Activated CD8-positive, alpha-beta memory T cell treated with anti-CD3 and anti-CD28 coated beads, Interleukin-2, amount 10 ng/mL, durations not matched to agents 7 days and 5 days (primary cell): Measurements from ENCODE around the gene CEP76. TPM values are rescaled to one million over a fixed set of nuclear protein-coding genes. Genes with fewer than 3 reads are reported as not detected.

Source experiments
- ATAC-seq: fragments of 150-1000 bp; cut with Tn5 transposase; one replicate; pipeline ENCODE4 v1.10.0; 2021; ENCODE audit warnings: moderate library complexity
- CTCF ChIA-PET: fragments of 350-600 bp; sonication (Branson Sonifier 250); formaldehyde crosslinking; loops from one replicate; lab custom pipeline; 2021; ENCODE audit warnings: antibody characterized with exemption; lab: Charles Lee
- DNase-seq: peaks from one replicate; pipeline ENCODE4 v3.0.0-alpha.2; 2020
- H3K27ac Mint-ChIP-seq: one replicate; pipeline ENCODE4 v1.8.0; 2021; ENCODE audit warnings: mild to moderate bottlenecking, mixed read lengths
- H3K27me3 Mint-ChIP-seq: one replicate; pipeline ENCODE4 v1.8.0; 2021; ENCODE audit warnings: mixed read lengths
- H3K36me3 Mint-ChIP-seq: one replicate; pipeline ENCODE4 v1.8.0; 2021; ENCODE audit warnings: mild to moderate bottlenecking, mixed read lengths
- H3K4me1 Mint-ChIP-seq: one replicate; pipeline ENCODE4 v1.8.0; 2021; ENCODE audit warnings: mixed read lengths
- H3K4me3 Mint-ChIP-seq: one replicate; pipeline ENCODE4 v1.8.0; 2021; ENCODE audit warnings: mild to moderate bottlenecking, moderate library complexity, mixed read lengths
- H3K9me3 Mint-ChIP-seq: one replicate; pipeline ENCODE4 v1.8.0; 2022; ENCODE audit warnings: low read depth, mixed read lengths
- total RNA-seq, 2 experiments: library from RNA; stranded (reverse); gene quantifications; one replicate each; pipeline ENCODE4 v1.2.3, GENCODE V29; 2021

Gene CEP76
- total RNA-seq, result 10 to 100 TPM; 15.7 to 18.0 TPM

- peak within 1 kb of the TSS; percentile 98 for H3K4me3 Mint-ChIP-seq
- peak; percentile 88 for DNase-seq
- no peaks in the 10 kb centered on the region for H3K27me3 Mint-ChIP-seq
- ATAC-seq, result peak; percentile 87
- no peaks in the 10 kb centered on the region for H3K9me3 Mint-ChIP-seq
- H3K4me1 Mint-ChIP-seq, result peaks cover 48% of the 10 kb centered on the region
- CTCF ChIA-PET, result interaction anchor here (0.6 to 2.7 kb wide), 8 partner anchors 16 to 375 kb away, joined by 3 to 8 read pairs (median 4); partner anchors contain the start of gene SPIRE1
- H3K27ac Mint-ChIP-seq, result peak within 1 kb of the TSS; percentile 95
- peaks cover 32% of the 10 kb centered on the region for H3K36me3 Mint-ChIP-seq
These were observed at the start of gene CEP76, which contains the start of gene PSMG2 for GRCh38 chr18:12702221-12703095. Gene CEP76 (minus strand): TSS chr18:12702723. CDS start chr18:12702548, 175 bp downstream. Gene PSMG2 (plus strand): TSS chr18:12703042. CDS start chr18:12703108, 66 bp downstream.

GRCh38 chr18:12751891-12752290, 49.4 kb upstream of the CEP76 start:
- Mint-ChIP-seq H3K36me3 (no peaks in the 10 kb centered on the region), H3K9me3 (no peaks in the 10 kb centered on the region), H3K4me3 (no peak overlapping the region), H3K27me3 (no peaks in the 10 kb centered on the region), H3K4me1 (peaks cover 8% of the 10 kb centered on the region), H3K27ac (no peak overlapping the region)
- no peak for DNase-seq
- no peak for ATAC-seq
- CTCF ChIA-PET, result interaction anchor here (0.8 kb wide), 1 partner anchor 183 kb away, joined by 3 read pairs; no protein-coding TSS in a partner anchor

- Mint-ChIP-seq H3K9me3 (no peaks in the 10 kb centered on the region), H3K27me3 (no peaks in the 10 kb centered on the region), H3K36me3 (no peaks in the 10 kb centered on the region), H3K4me1 (peaks cover 8% of the 10 kb centered on the region), H3K27ac (no peak overlapping the region), H3K4me3 (no peak overlapping the region)
- DNase-seq (no peak), ATAC-seq (no peak)
- CTCF ChIA-PET, result no interaction called here
These were observed 49.0 kb upstream of the CEP76 start for GRCh38 chr18:12751503-12751884.

- Mint-ChIP-seq H3K36me3 (no peaks in the 10 kb centered on the region), H3K27me3 (no peaks in the 10 kb centered on the region), H3K9me3 (no peaks in the 10 kb centered on the region), H3K4me1 (peaks cover 8% of the 10 kb centered on the region), H3K27ac (no peak overlapping the region), H3K4me3 (no peak overlapping the region)
- CTCF ChIA-PET, result interaction anchor here (2.0 to 2.5 kb wide), 2 partner anchors 24 to 143 kb away, joined by 7 to 10 read pairs; no protein-coding TSS in a partner anchor
- ATAC-seq (no peak), DNase-seq (no peak)
These were observed 48.4 kb upstream of the CEP76 start for GRCh38 chr18:12750715-12751502.

- CTCF ChIA-PET, result interaction anchor here (0.7 to 2.5 kb wide), 4 partner anchors 23 to 408 kb away, joined by 3 to 10 read pairs (median 6); no protein-coding TSS in a partner anchor
- no peaks in the 10 kb centered on the region for H3K27me3 Mint-ChIP-seq
- H3K4me3 Mint-ChIP-seq, result no peak overlapping the region
- no peaks in the 10 kb centered on the region for H3K9me3 Mint-ChIP-seq
- H3K27ac Mint-ChIP-seq, result no peak overlapping the region
- no peaks in the 10 kb centered on the region for H3K36me3 Mint-ChIP-seq
- no peak for ATAC-seq
- H3K4me1 Mint-ChIP-seq, result peaks cover 8% of the 10 kb centered on the region
- DNase-seq, result no peak
These were observed 47.7 kb upstream of the CEP76 start for GRCh38 chr18:12750076-12750714.

GRCh38 chr18:12749121-12749520, 46.6 kb upstream of the CEP76 start:
- CTCF ChIA-PET, result interaction anchor here (0.8 to 2.5 kb wide), 5 partner anchors 22 to 409 kb away, joined by 3 to 12 read pairs (median 7); no protein-coding TSS in a partner anchor
- H3K27ac Mint-ChIP-seq, result no peak overlapping the region
- no peak for ATAC-seq
- H3K36me3 Mint-ChIP-seq, result no peaks in the 10 kb centered on the region
- no peak for DNase-seq
- H3K4me3 Mint-ChIP-seq, result no peak overlapping the region
- H3K9me3 Mint-ChIP-seq, result no peaks in the 10 kb centered on the region
- peaks cover 9% of the 10 kb centered on the region for H3K4me1 Mint-ChIP-seq
- peaks cover 1% of the 10 kb centered on the region for H3K27me3 Mint-ChIP-seq

- DNase-seq (no peak), ATAC-seq (no peak)
- H3K36me3 Mint-ChIP-seq, result no peaks in the 10 kb centered on the region
- no peak overlapping the region for H3K4me3 Mint-ChIP-seq
- CTCF ChIA-PET, result interaction anchor here (0.8 to 2.5 kb wide), 5 partner anchors 135 to 410 kb away, joined by 3 to 12 read pairs (median 4); no protein-coding TSS in a partner anchor
- peaks cover 2% of the 10 kb centered on the region for H3K27me3 Mint-ChIP-seq
- no peak overlapping the region for H3K27ac Mint-ChIP-seq
- H3K4me1 Mint-ChIP-seq, result peaks cover 11% of the 10 kb centered on the region
- H3K9me3 Mint-ChIP-seq, result no peaks in the 10 kb centered on the region
These were observed 46.1 kb upstream of the CEP76 start for GRCh38 chr18:12748671-12749070.

- Mint-ChIP-seq H3K27ac (no peak overlapping the region), H3K4me3 (no peak overlapping the region), H3K4me1 (peaks cover 11% of the 10 kb centered on the region), H3K27me3 (peaks cover 2% of the 10 kb centered on the region), H3K36me3 (no peaks in the 10 kb centered on the region), H3K9me3 (no peaks in the 10 kb centered on the region)
- no peak for ATAC-seq
- DNase-seq, result no peak
- CTCF ChIA-PET, result interaction anchor here (0.8 to 2.1 kb wide), 2 partner anchors 174 to 186 kb away, joined by 3 to 12 read pairs; no protein-coding TSS in a partner anchor
These were observed 45.2 kb upstream of the CEP76 start for GRCh38 chr18:12747530-12748315.

GRCh38 chr18:12745095-12745795, 42.7 kb upstream of the CEP76 start:
- H3K4me3 Mint-ChIP-seq, result no peak overlapping the region

GRCh38 chr18:12744103-12744502, 41.6 kb upstream of the CEP76 start:
- ATAC-seq (peak; percentile 73), DNase-seq (no peak)
- H3K9me3 Mint-ChIP-seq, result no peaks in the 10 kb centered on the region
- CTCF ChIA-PET, result interaction anchor here (0.5 to 3.1 kb wide), 23 partner anchors 9 to 415 kb away, joined by 3 to 31 read pairs (median 4); no protein-coding TSS in a partner anchor
- no peaks in the 10 kb centered on the region for H3K36me3 Mint-ChIP-seq
- H3K4me3 Mint-ChIP-seq, result no peak overlapping the region
- H3K27ac Mint-ChIP-seq, result no peak overlapping the region
- H3K4me1 Mint-ChIP-seq, result peaks cover 5% of the 10 kb centered on the region
- H3K27me3 Mint-ChIP-seq, result peaks cover 2% of the 10 kb centered on the region

More at GRCh38 chr18:12745095-12745795, 42.7 kb upstream of the CEP76 start:
- no peak for DNase-seq
- CTCF ChIA-PET, result interaction anchor here (1.3 to 3.1 kb wide), 13 partner anchors 19 to 414 kb away, joined by 3 to 31 read pairs (median 6); no protein-coding TSS in a partner anchor
- Mint-ChIP-seq H3K9me3 (no peaks in the 10 kb centered on the region), H3K27ac (no peak overlapping the region), H3K36me3 (no peaks in the 10 kb centered on the region), H3K27me3 (peaks cover 2% of the 10 kb centered on the region), H3K4me1 (peaks cover 11% of the 10 kb centered on the region)
- no peak for ATAC-seq

- no peaks in the 10 kb centered on the region for H3K36me3 Mint-ChIP-seq
- H3K27me3 Mint-ChIP-seq, result peaks cover 2% of the 10 kb centered on the region
- CTCF ChIA-PET, result interaction anchor here (1.0 to 2.2 kb wide), 7 partner anchors 11 to 192 kb away, joined by 3 to 7 read pairs (median 5); no protein-coding TSS in a partner anchor
- peaks cover 5% of the 10 kb centered on the region for H3K4me1 Mint-ChIP-seq
- no peak for DNase-seq
- H3K27ac Mint-ChIP-seq, result no peak overlapping the region
- H3K4me3 Mint-ChIP-seq, result no peak overlapping the region
- no peaks in the 10 kb centered on the region for H3K9me3 Mint-ChIP-seq
- ATAC-seq, result no peak
These were observed 39.9 kb upstream of the CEP76 start for GRCh38 chr18:12742453-12742852.
